ENCODE data around the gene MFAP1.
"Not testable (repeated sequence)": the region's sequence is repeated elsewhere in the genome, so short reads cannot be mapped to it uniquely, and the experiment has no call there.

Gene MFAP1

GRCh38 chr15:43825305-43825704 lies 815 bp upstream of the MFAP1 start:
- DNase-seq (ENCODE audit: low read depth in 3 of 3), result not testable (repeated sequence)

- DNase-seq (ENCODE audit: low read depth in 3 of 3), result no peak
These were observed 3.0 kb downstream of the MFAP1 start for GRCh38 chr15:43821505-43821904.

- not testable (repeated sequence) for DNase-seq (ENCODE audit: low read depth in 3 of 3)
These were observed 9.4 kb downstream of the MFAP1 start for GRCh38 chr15:43815064-43815463.

GRCh38 chr15:43808960-43809678 lies 15.4 kb downstream of the MFAP1 start:
- DNase-seq (ENCODE audit: low read depth in 3 of 3), result no peak

- no peak for DNase-seq (ENCODE audit: low read depth in 3 of 3)
These were observed 16.0 kb downstream of the MFAP1 start for GRCh38 chr15:43808435-43808950.

- not testable (repeated sequence) for DNase-seq (ENCODE audit: low read depth in 3 of 3)
These were observed 21.8 kb downstream of the MFAP1 start for GRCh38 chr15:43802676-43803075.

- peak; percentile 80 to 89 (median 87) for DNase-seq (ENCODE audit: low read depth in 3 of 3)
These were observed 24.0 kb downstream of the MFAP1 start, which contains the start of gene HYPK for GRCh38 chr15:43800286-43801141. HYPK (plus strand) TSS chr15:43800599; CDS start chr15:43800623, 24 bp downstream.

- DNase-seq (ENCODE audit: low read depth in 3 of 3), result no peak
These were observed 24.6 kb downstream of the MFAP1 start, which contains the start of gene SERINC4 for GRCh38 chr15:43799945-43800285. SERINC4 (minus strand) TSS chr15:43800220; CDS start chr15:43799986, 234 bp downstream.

GRCh38 chr15:43799209-43799944 lies 25.1 kb downstream of the MFAP1 start:
- DNase-seq (ENCODE audit: low read depth in 3 of 3), result no peak

- DNase-seq (ENCODE audit: low read depth in 3 of 3), result no peak
These were observed 27.9 kb downstream of the MFAP1 start for GRCh38 chr15:43796566-43796965.

- DNase-seq (ENCODE audit: low read depth in 3 of 3), result no peak
These were observed 28.5 kb downstream of the MFAP1 start for GRCh38 chr15:43795997-43796396.

- no peak for DNase-seq (ENCODE audit: low read depth in 3 of 3)
These were observed 29.3 kb downstream of the MFAP1 start for GRCh38 chr15:43795197-43795596.

- DNase-seq (ENCODE audit: low read depth in 3 of 3), result no peak
These were observed 30.0 kb downstream of the MFAP1 start for GRCh38 chr15:43794269-43795037.

- no peak for DNase-seq (ENCODE audit: low read depth in 3 of 3)
These were observed 30.8 kb downstream of the MFAP1 start for GRCh38 chr15:43793647-43794046.

- DNase-seq (ENCODE audit: low read depth in 3 of 3), result peak in 1 of 3 experiments; percentile 28
These were observed 31.6 kb downstream of the MFAP1 start for GRCh38 chr15:43792761-43793476.

GRCh38 chr15:43791993-43792760 lies 32.3 kb downstream of the MFAP1 start, which contains the start of gene SERF2:
SERF2 (plus strand) TSS chr15:43792320; CDS start chr15:43792377, 57 bp downstream.
- peak; percentile 99 to 100 (median 100) for DNase-seq (ENCODE audit: low read depth in 3 of 3)

GRCh38 chr15:43789409-43789808 lies 35.1 kb downstream of the MFAP1 start:
- no peak for DNase-seq (ENCODE audit: low read depth in 3 of 3)

GRCh38 chr15:43779016-43779415 lies 45.5 kb downstream of the MFAP1 start:
- no peak for DNase-seq (ENCODE audit: low read depth in 3 of 3)

- peak; percentile 64 to 88 (median 72) for DNase-seq (ENCODE audit: low read depth in 3 of 3)
These were observed 47.1 kb downstream of the MFAP1 start for GRCh38 chr15:43777267-43777914.

Measured in stimulated activated CD4-positive, alpha-beta T cell treated with anti-CD3 and anti-CD28 coated beads, TNF-alpha, amount 100 ng/mL, for 24 hours (primary cell).